Suprapubic skin (tissue), 4 donors: ENCODE measurements around the gene DCDC2. TPM values are rescaled to one million over a fixed set of nuclear protein-coding genes. Genes with fewer than 3 reads are reported as not detected.

ENCODE experiments used
- DNase-seq, 2 donors: peaks; one replicate each; pipeline ENCODE4 v3.0.0-alpha.2; 2019; ENCODE audit warnings: low spot score in 2 of 2
- H3K27ac ChIP-seq: fragments of 200-600 bp; sonication (generic); one replicate; pipeline ENCODE4 v1.5.1; 2019
- H3K27me3 ChIP-seq: fragments of 200-600 bp; sonication (generic); one replicate; pipeline ENCODE4 v1.5.1; 2019
- H3K36me3 ChIP-seq: fragments of 200-600 bp; sonication (generic); one replicate; pipeline ENCODE4 v1.5.1; 2019
- H3K4me1 ChIP-seq: fragments of 200-600 bp; sonication (generic); one replicate; pipeline ENCODE4 v1.5.1; 2019
- H3K4me3 ChIP-seq: fragments of 200-600 bp; sonication (generic); one replicate; pipeline ENCODE4 v1.5.1; 2019; ENCODE audit warnings: mild to moderate bottlenecking
- H3K9me3 ChIP-seq: fragments of 200-600 bp; sonication (generic); one replicate; pipeline ENCODE4 v1.5.1; 2019
- EP300 ChIP-seq: sonication (generic); formaldehyde crosslinking; IDR thresholded peaks from one replicate; pipeline ENCODE4 v1.6.1; 2017; ENCODE audit warnings: antibody characterized with exemption
- POLR2A ChIP-seq, 2 donors: fragments of 450-650 bp; IDR thresholded peaks; one replicate each; pipeline ENCODE4 v1.6.1; 2017; ENCODE audit warnings: antibody characterized with exemption in 2 of 2, mild to moderate bottlenecking in 2 of 2, moderate library complexity in 2 of 2
- POLR2AphosphoS5 ChIP-seq, 3 donors: sonication (generic); formaldehyde crosslinking; IDR thresholded peaks; one replicate each; pipeline ENCODE4 v1.6.1; 2017; ENCODE audit warnings: antibody characterized with exemption in 3 of 3
- WGBS: methylation state at CpG from one replicate; pipeline ENCODE4 v1.1.5; 2018; 5-methylcytosine and 5-hydroxymethylcytosine counted together
- total RNA-seq, 4 donors: library from RNA; depleted of rRNA; stranded (reverse); fragments of >200 nt; gene quantifications; one replicate each; pipeline ENCODE4 v1.1.0, GENCODE V29; 2016
- TF ChIP-seq, protein P1 (sequence below), 2 donors: fragments of 200-600 bp in 1 of 2; fragments of 450-650 bp in 1 of 2; sonication (generic) in 1 of 2; IDR thresholded peaks; one replicate each; pipeline ENCODE4 v1.5.1; 2016 to 2019; ENCODE audit warnings: antibody characterized with exemption in 2 of 2, mild to moderate bottlenecking in 1 of 2, moderate library complexity in 1 of 2

The DCDC2 gene
- total RNA-seq, 4 donors from 2014 or later = 0.15 to 0.55 (median 0.16) TPM; not detected in 1

DNA sequence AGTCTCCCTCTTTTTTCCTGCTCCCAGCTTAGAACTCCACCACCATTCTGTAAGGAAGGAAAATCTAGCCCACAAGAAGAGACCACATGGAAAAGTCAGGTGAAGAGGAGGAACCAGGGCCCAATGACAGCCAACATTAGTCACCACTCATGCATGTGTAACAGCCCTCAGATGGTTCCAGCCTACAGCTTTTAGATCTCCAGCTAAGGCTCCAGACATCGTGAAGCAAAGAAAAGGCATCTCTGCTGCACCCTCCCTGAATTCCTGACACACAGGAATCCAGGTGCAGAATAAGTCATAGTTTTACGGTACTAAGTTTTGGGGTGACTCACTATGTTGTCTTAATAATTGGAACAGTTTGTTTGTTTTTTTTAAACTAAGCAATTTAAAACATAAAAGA, 25.5 kb downstream of the DCDC2 start:
- 43% methylated on average over 2 of the region's 2 CpGs for WGBS
- Histone ChIP-seq H3K4me1 (no peaks in the 10 kb centered on the region), H3K27ac (no peak overlapping the region), H3K4me3 (no peak overlapping the region), H3K36me3 (no peaks in the 10 kb centered on the region), H3K27me3 (no peaks in the 10 kb centered on the region), H3K9me3 (peaks cover 4% of the 10 kb centered on the region)
- no peak for TF ChIP-seq POLR2A (IDR thresholded peaks at IDR 0.05)
- TF ChIP-seq, protein P1, sequence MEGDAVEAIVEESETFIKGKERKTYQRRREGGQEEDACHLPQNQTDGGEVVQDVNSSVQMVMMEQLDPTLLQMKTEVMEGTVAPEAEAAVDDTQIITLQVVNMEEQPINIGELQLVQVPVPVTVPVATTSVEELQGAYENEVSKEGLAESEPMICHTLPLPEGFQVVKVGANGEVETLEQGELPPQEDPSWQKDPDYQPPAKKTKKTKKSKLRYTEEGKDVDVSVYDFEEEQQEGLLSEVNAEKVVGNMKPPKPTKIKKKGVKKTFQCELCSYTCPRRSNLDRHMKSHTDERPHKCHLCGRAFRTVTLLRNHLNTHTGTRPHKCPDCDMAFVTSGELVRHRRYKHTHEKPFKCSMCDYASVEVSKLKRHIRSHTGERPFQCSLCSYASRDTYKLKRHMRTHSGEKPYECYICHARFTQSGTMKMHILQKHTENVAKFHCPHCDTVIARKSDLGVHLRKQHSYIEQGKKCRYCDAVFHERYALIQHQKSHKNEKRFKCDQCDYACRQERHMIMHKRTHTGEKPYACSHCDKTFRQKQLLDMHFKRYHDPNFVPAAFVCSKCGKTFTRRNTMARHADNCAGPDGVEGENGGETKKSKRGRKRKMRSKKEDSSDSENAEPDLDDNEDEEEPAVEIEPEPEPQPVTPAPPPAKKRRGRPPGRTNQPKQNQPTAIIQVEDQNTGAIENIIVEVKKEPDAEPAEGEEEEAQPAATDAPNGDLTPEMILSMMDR (IDR thresholded peaks at IDR 0.05) = no peak
- no peak for TF ChIP-seq POLR2AphosphoS5 (IDR thresholded peaks at IDR 0.05)
- TF ChIP-seq EP300 = no peak
- DNase-seq = no peak

DNA sequence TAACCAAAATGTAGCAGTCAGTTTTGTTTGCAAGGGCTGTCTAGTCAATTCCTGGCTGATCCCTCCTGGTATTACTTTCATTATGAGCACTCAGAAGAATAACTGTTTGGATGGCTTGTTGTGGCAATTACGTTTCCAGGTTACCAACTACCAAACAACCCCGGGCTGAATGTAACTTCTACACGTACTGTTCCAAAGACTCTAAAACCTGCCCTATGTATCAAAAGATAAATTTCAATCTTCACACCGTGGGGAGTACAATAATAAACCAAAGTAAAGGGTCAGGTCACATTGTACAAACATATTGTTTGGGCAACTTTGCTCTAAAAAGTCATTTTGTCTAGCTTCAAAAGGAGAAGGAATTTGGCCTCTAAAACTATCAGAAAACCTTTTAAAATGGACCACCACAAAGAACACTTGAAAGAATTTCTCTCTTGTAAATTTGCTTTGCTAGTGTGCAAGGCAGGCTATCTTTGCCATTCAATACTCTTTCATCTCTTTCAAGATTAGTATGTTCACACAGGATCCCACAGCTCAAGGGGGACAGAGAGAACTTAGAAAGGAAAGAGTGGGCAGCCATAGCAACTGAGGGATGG, 27.6 kb downstream of the DCDC2 start:
- Histone ChIP-seq H3K4me1 (no peaks in the 10 kb centered on the region), H3K36me3 (no peaks in the 10 kb centered on the region), H3K4me3 (no peak overlapping the region), H3K27ac (no peak overlapping the region), H3K27me3 (no peaks in the 10 kb centered on the region), H3K9me3 (no peaks in the 10 kb centered on the region)
- 28% methylated on average over 4 of the region's 4 CpGs for WGBS
- DNase-seq = no peak
- TF ChIP-seq EP300 (no peak), POLR2AphosphoS5 (IDR thresholded peaks at IDR 0.05) (no peak), POLR2A (IDR thresholded peaks at IDR 0.05) (no peak)
- TF ChIP-seq, protein P1 (IDR thresholded peaks at IDR 0.05) = no peak

DNA sequence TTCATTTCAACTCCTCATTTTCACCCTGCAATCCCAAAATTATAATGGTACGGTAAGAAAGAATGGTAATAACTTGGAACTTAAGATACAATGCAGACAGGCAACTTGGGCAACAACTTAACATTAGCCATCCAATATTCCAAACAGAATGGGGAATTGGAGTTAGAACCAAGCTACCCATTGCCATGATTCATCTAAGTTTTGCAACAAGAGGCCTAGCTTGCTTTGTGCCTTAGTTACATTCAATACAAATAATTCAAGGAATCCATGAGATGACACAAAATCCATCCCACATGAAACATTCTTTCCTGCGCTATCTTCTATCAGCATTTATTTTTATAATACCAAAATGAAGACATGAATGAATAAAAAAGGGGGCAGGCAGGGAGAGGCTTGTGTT, 28.4 kb downstream of the DCDC2 start:
- WGBS = 99% methylated on average over 2 of the region's 2 CpGs
- TF ChIP-seq POLR2A (IDR thresholded peaks at IDR 0.05) (no peak), EP300 (no peak), POLR2AphosphoS5 (IDR thresholded peaks at IDR 0.05) (no peak)
- TF ChIP-seq, protein P1 (IDR thresholded peaks at IDR 0.05) = no peak
- DNase-seq = no peak
- Histone ChIP-seq H3K9me3 (no peaks in the 10 kb centered on the region), H3K4me1 (no peaks in the 10 kb centered on the region), H3K27ac (no peak overlapping the region), H3K27me3 (no peaks in the 10 kb centered on the region), H3K4me3 (no peak overlapping the region), H3K36me3 (no peaks in the 10 kb centered on the region)

DNA sequence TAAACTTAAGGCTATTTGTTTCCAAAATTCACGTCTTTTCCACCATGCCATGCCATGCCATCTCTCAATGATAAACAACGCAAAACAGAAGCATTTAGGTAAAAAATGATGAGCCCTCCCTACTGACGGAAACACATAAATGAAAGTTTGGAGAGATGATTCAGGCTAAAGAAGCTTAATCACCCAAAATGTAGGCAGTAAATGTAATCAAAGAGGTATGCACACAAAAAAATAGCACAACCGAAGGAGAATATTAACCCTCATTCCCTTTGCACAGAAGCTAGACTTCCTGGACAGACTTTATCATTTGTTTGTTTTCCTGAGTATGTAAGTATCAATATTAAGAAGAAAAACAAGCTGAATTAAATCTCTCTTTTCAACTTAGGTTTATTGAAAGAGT, 28.8 kb downstream of the DCDC2 start:
- TF ChIP-seq POLR2A (IDR thresholded peaks at IDR 0.05) = no peak
- TF ChIP-seq, protein P1 (IDR thresholded peaks at IDR 0.05) = no peak
- no peak for TF ChIP-seq POLR2AphosphoS5 (IDR thresholded peaks at IDR 0.05)
- no peaks in the 10 kb centered on the region for H3K27me3 ChIP-seq
- H3K9me3 ChIP-seq = no peaks in the 10 kb centered on the region
- no peak overlapping the region for H3K4me3 ChIP-seq
- no peak overlapping the region for H3K27ac ChIP-seq
- H3K4me1 ChIP-seq = no peaks in the 10 kb centered on the region
- DNase-seq = no peak
- H3K36me3 ChIP-seq = no peaks in the 10 kb centered on the region
- WGBS = 90% methylated on average over 4 of the region's 4 CpGs

DNA sequence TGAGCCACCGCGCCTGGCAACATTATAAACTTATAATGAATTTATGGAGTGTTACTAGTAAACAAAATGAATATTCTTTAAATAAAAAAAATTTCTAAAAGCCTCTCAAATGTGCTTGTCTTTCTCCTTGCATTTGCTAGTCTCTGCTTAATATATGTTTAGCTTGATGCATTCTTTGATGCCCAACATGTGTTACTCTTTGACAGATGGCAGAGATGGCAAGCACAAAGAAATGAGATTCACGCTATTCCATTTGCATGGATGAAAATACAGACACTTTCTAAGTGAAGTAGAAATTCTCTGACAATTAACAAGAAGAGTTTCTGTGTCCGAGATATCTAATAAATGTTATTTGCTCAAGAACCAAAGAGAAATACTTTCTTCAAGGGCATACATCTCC, 30.1 kb downstream of the DCDC2 start:
- DNase-seq = no peak
- H3K4me3 ChIP-seq = no peak overlapping the region
- H3K9me3 ChIP-seq = no peaks in the 10 kb centered on the region
- TF ChIP-seq, protein P1 (IDR thresholded peaks at IDR 0.05) = no peak
- no peak for TF ChIP-seq EP300
- TF ChIP-seq POLR2A (IDR thresholded peaks at IDR 0.05) = no peak
- TF ChIP-seq POLR2AphosphoS5 (IDR thresholded peaks at IDR 0.05) = no peak
- H3K36me3 ChIP-seq = no peaks in the 10 kb centered on the region
- WGBS = 97% methylated on average over 4 of the region's 4 CpGs
- no peak overlapping the region for H3K27ac ChIP-seq
- H3K27me3 ChIP-seq = no peaks in the 10 kb centered on the region
- H3K4me1 ChIP-seq = no peaks in the 10 kb centered on the region
